IMR-90 (cell line): ENCODE measurements around the gene APOBR.

Experiments used
- CEBPB ChIP-seq: IDR thresholded peaks from 2 replicates; pipeline ENCODE4 v1.6.1; 2012; ENCODE audit warnings: low read depth, low read length, improper control_type of control experiment
- MAFK ChIP-seq: IDR thresholded peaks from 2 replicates; pipeline ENCODE4 v1.6.1; 2012; ENCODE audit warnings: low read depth, low read length, improper control_type of control experiment
- MAZ ChIP-seq: IDR thresholded peaks from 2 replicates; pipeline ENCODE4 v1.6.1; 2012; ENCODE audit warnings: low read depth, mild to moderate bottlenecking, low read length, improper control_type of control experiment, moderate library complexity, borderline replicate concordance
- NFE2L2 ChIP-seq: fragments of 150-350 bp; IDR thresholded peaks from 2 replicates; pipeline ENCODE4 v1.6.1; 2016; ENCODE audit warnings: low read depth, mild to moderate bottlenecking, low read length
- POLR2A ChIP-seq: IDR thresholded peaks from 2 replicates; pipeline ENCODE4 v1.6.1; 2012; ENCODE audit warnings: mild to moderate bottlenecking, low read depth, low read length
- RAD21 ChIP-seq: IDR thresholded peaks from 2 replicates; pipeline ENCODE4 v1.6.1; 2012; ENCODE audit warnings: low read length, improper control_type of control experiment
- RCOR1 ChIP-seq: IDR thresholded peaks from 2 replicates; pipeline ENCODE4 v1.6.1; 2012; ENCODE audit warnings: mild to moderate bottlenecking, low read length, improper control_type of control experiment; ENCODE audit not compliant: insufficient replicate concordance
- RFX5 ChIP-seq: IDR thresholded peaks from 2 replicates; pipeline ENCODE4 v1.8.0; 2012; ENCODE audit warnings: low read depth, mild to moderate bottlenecking, low read length, moderate library complexity
- SMC3 ChIP-seq: fragments of 150-350 bp; IDR thresholded peaks from 2 replicates; pipeline ENCODE4 v1.6.1; 2016; ENCODE audit warnings: low read depth, mild to moderate bottlenecking, antibody characterized with exemption, low read length, moderate library complexity
- TF ChIP-seq, protein P1 (sequence below): conservative IDR thresholded peaks from 2 replicates; pipeline ENCODE4 v1.5.1; 2012; ENCODE audit warnings: mild to moderate bottlenecking, low read depth, low read length, improper control_type of control experiment
- TF ChIP-seq, protein P2 (sequence below): fragments of 150-350 bp; IDR thresholded peaks from 2 replicates; pipeline ENCODE4 v1.6.1; 2017; ENCODE audit warnings: mild to moderate bottlenecking, antibody characterized with exemption, low read length, low read depth

- TF ChIP-seq CEBPB = no peak
- TF ChIP-seq, protein P1, sequence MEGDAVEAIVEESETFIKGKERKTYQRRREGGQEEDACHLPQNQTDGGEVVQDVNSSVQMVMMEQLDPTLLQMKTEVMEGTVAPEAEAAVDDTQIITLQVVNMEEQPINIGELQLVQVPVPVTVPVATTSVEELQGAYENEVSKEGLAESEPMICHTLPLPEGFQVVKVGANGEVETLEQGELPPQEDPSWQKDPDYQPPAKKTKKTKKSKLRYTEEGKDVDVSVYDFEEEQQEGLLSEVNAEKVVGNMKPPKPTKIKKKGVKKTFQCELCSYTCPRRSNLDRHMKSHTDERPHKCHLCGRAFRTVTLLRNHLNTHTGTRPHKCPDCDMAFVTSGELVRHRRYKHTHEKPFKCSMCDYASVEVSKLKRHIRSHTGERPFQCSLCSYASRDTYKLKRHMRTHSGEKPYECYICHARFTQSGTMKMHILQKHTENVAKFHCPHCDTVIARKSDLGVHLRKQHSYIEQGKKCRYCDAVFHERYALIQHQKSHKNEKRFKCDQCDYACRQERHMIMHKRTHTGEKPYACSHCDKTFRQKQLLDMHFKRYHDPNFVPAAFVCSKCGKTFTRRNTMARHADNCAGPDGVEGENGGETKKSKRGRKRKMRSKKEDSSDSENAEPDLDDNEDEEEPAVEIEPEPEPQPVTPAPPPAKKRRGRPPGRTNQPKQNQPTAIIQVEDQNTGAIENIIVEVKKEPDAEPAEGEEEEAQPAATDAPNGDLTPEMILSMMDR = no peak
- no peak for TF ChIP-seq POLR2A
- no peak for TF ChIP-seq MAZ
- no peak for TF ChIP-seq RAD21
- TF ChIP-seq NFE2L2 = no peak
- TF ChIP-seq MAFK = no peak
- TF ChIP-seq, protein P2, sequence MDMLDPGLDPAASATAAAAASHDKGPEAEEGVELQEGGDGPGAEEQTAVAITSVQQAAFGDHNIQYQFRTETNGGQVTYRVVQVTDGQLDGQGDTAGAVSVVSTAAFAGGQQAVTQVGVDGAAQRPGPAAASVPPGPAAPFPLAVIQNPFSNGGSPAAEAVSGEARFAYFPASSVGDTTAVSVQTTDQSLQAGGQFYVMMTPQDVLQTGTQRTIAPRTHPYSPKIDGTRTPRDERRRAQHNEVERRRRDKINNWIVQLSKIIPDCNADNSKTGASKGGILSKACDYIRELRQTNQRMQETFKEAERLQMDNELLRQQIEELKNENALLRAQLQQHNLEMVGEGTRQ = no peak
- TF ChIP-seq SMC3 = no peak
- TF ChIP-seq RFX5 = no peak
- TF ChIP-seq RCOR1 = no peak
Measured at GRCh38 chr16:28534542-28535373, 40.3 kb downstream of the APOBR start.
